Muscle layer of colon (tissue), 2 donors: ENCODE results near the gene OCA2.

Experiments used
- H3K27ac ChIP-seq: one replicate; pipeline ENCODE4 v1.7.0; 2013; ENCODE audit warnings: low read depth, mild to moderate bottlenecking, low read length, moderate library complexity
- H3K27me3 ChIP-seq, 2 donors: one replicate each; pipeline ENCODE4 v1.7.0; 2013; ENCODE audit warnings: low read length in 2 of 2, mild to moderate bottlenecking in 2 of 2; ENCODE audit not compliant: insufficient read depth in 2 of 2, control insufficient read depth in 1 of 2
- H3K36me3 ChIP-seq: one replicate; pipeline ENCODE4 v1.7.0; 2013; ENCODE audit warnings: mild to moderate bottlenecking, low read length; ENCODE audit not compliant: insufficient read depth
- H3K4me1 ChIP-seq: one replicate; pipeline ENCODE4 v1.7.0; 2013; ENCODE audit warnings: mild to moderate bottlenecking, low read length; ENCODE audit not compliant: insufficient read depth
- H3K4me3 ChIP-seq, 2 donors: one replicate each; pipeline ENCODE4 v1.7.0; 2013; ENCODE audit warnings: low read length in 2 of 2, low read depth in 1 of 2, mild to moderate bottlenecking in 1 of 2, moderate library complexity in 1 of 2
- H3K9ac ChIP-seq: one replicate; pipeline ENCODE4 v1.7.0; 2013; ENCODE audit warnings: low read length
- H3K9me3 ChIP-seq: one replicate; pipeline ENCODE4 v1.7.0; 2013; ENCODE audit warnings: mild to moderate bottlenecking, low read length
- donor health status: abdominal sarcoma.
- donor health status: Adenocarcinoma of cecum.

OCA2 gene

GRCh38 chr15:27939246-27939645, 159.9 kb downstream of the OCA2 start:
- Histone ChIP-seq H3K4me1 (no peaks in the 10 kb centered on the region), H3K4me3 (no peak overlapping the region), H3K9me3 (no peaks in the 10 kb centered on the region), H3K27me3 (no peaks in the 10 kb centered on the region), H3K36me3 (no peaks in the 10 kb centered on the region), H3K9ac (no peak overlapping the region), H3K27ac (no peak overlapping the region)

GRCh38 chr15:27937851-27938250, 161.3 kb downstream of the OCA2 start:
- H3K9me3 ChIP-seq, result no peaks in the 10 kb centered on the region
- no peak overlapping the region for H3K4me3 ChIP-seq
- no peak overlapping the region for H3K27ac ChIP-seq
- no peaks in the 10 kb centered on the region for H3K27me3 ChIP-seq
- H3K4me1 ChIP-seq, result no peaks in the 10 kb centered on the region
- H3K9ac ChIP-seq, result no peak overlapping the region
- H3K36me3 ChIP-seq, result no peaks in the 10 kb centered on the region

- Histone ChIP-seq H3K4me1 (no peaks in the 10 kb centered on the region), H3K36me3 (no peaks in the 10 kb centered on the region), H3K9ac (no peak overlapping the region), H3K9me3 (no peaks in the 10 kb centered on the region), H3K4me3 (no peak overlapping the region), H3K27ac (no peak overlapping the region), H3K27me3 (no peaks in the 10 kb centered on the region)
These were observed 163.0 kb downstream of the OCA2 start for GRCh38 chr15:27936164-27936563.

GRCh38 chr15:27935328-27935727, 163.8 kb downstream of the OCA2 start:
- Histone ChIP-seq H3K9ac (no peak overlapping the region), H3K27ac (no peak overlapping the region), H3K4me1 (no peaks in the 10 kb centered on the region), H3K36me3 (no peaks in the 10 kb centered on the region), H3K27me3 (no peaks in the 10 kb centered on the region), H3K9me3 (no peaks in the 10 kb centered on the region), H3K4me3 (no peak overlapping the region)

- no peak overlapping the region for H3K9ac ChIP-seq
- H3K27me3 ChIP-seq, result no peaks in the 10 kb centered on the region
- no peaks in the 10 kb centered on the region for H3K36me3 ChIP-seq
- H3K27ac ChIP-seq, result no peak overlapping the region
- H3K9me3 ChIP-seq, result no peaks in the 10 kb centered on the region
- H3K4me3 ChIP-seq, result no peak overlapping the region
- no peaks in the 10 kb centered on the region for H3K4me1 ChIP-seq
These were observed 164.3 kb downstream of the OCA2 start for GRCh38 chr15:27934782-27935181.

- Histone ChIP-seq H3K4me3 (no peak overlapping the region), H3K27me3 (no peaks in the 10 kb centered on the region), H3K4me1 (no peaks in the 10 kb centered on the region), H3K9me3 (no peaks in the 10 kb centered on the region), H3K9ac (no peak overlapping the region), H3K27ac (no peak overlapping the region), H3K36me3 (no peaks in the 10 kb centered on the region)
These were observed 165.6 kb downstream of the OCA2 start for GRCh38 chr15:27933562-27933961.

- Histone ChIP-seq H3K4me3 (no peak overlapping the region), H3K27ac (no peak overlapping the region), H3K4me1 (no peaks in the 10 kb centered on the region), H3K9ac (no peak overlapping the region), H3K36me3 (no peaks in the 10 kb centered on the region), H3K9me3 (no peaks in the 10 kb centered on the region), H3K27me3 (no peaks in the 10 kb centered on the region)
These were observed 166.5 kb downstream of the OCA2 start for GRCh38 chr15:27932600-27932999.

GRCh38 chr15:27928386-27928785, 170.7 kb downstream of the OCA2 start:
- H3K9ac ChIP-seq, result no peak overlapping the region

GRCh38 chr15:27912283-27912682, 186.8 kb downstream of the OCA2 start:
- Histone ChIP-seq H3K9ac (no peak overlapping the region), H3K27me3 (no peaks in the 10 kb centered on the region), H3K9me3 (no peaks in the 10 kb centered on the region), H3K27ac (no peak overlapping the region), H3K36me3 (no peaks in the 10 kb centered on the region), H3K4me3 (no peak overlapping the region), H3K4me1 (no peaks in the 10 kb centered on the region)

More at GRCh38 chr15:27928386-27928785, 170.7 kb downstream of the OCA2 start:
- Histone ChIP-seq H3K4me3 (no peak overlapping the region), H3K27me3 (no peaks in the 10 kb centered on the region), H3K36me3 (no peaks in the 10 kb centered on the region), H3K27ac (no peak overlapping the region), H3K9me3 (no peaks in the 10 kb centered on the region), H3K4me1 (no peaks in the 10 kb centered on the region)

GRCh38 chr15:27906802-27907201, 192.3 kb downstream of the OCA2 start:
- no peaks in the 10 kb centered on the region for H3K27me3 ChIP-seq
- H3K9ac ChIP-seq, result no peak overlapping the region
- no peaks in the 10 kb centered on the region for H3K36me3 ChIP-seq
- H3K4me3 ChIP-seq, result no peak overlapping the region
- H3K4me1 ChIP-seq, result no peaks in the 10 kb centered on the region
- H3K9me3 ChIP-seq, result no peaks in the 10 kb centered on the region
- H3K27ac ChIP-seq, result no peak overlapping the region

GRCh38 chr15:27903405-27903804, 195.7 kb downstream of the OCA2 start:
- Histone ChIP-seq H3K27ac (no peak overlapping the region), H3K36me3 (no peaks in the 10 kb centered on the region), H3K27me3 (no peaks in the 10 kb centered on the region), H3K9ac (no peak overlapping the region), H3K9me3 (no peaks in the 10 kb centered on the region), H3K4me3 (no peak overlapping the region), H3K4me1 (no peaks in the 10 kb centered on the region)

- Histone ChIP-seq H3K9me3 (no peaks in the 10 kb centered on the region), H3K4me1 (no peaks in the 10 kb centered on the region), H3K27me3 (no peaks in the 10 kb centered on the region), H3K4me3 (no peak overlapping the region), H3K36me3 (no peaks in the 10 kb centered on the region), H3K9ac (no peak overlapping the region), H3K27ac (no peak overlapping the region)
These were observed 196.3 kb downstream of the OCA2 start for GRCh38 chr15:27902680-27903385.
